ENCODE measurements around the gene GRM6. TPM values are rescaled to one million over a fixed set of nuclear protein-coding genes. Genes with fewer than 3 reads are reported as not detected.

Gene GRM6
- total RNA-seq, 1 donor from 2014 or later: not detected

DNA sequence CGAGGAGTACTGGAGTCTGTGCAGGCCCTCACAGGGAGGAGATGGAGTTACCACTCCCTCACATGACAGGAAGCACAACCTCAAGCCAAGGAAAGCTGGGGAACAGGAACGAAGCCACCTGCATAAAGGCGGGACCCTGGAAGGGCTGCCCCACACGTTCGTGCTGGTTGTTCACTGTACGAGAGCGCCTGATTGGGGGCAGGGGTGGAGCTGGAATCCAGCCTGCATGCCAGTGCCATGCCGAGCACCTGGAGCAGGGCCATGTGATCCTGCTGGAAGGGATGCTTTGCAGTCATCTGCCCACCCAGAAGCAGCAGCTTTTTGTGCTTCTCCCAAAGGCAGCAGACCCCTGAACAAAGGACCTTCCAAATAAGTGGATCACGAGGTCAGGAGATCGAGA lies 11.4 kb downstream of the GRM6 start:
- no peak for DNase-seq

DNA sequence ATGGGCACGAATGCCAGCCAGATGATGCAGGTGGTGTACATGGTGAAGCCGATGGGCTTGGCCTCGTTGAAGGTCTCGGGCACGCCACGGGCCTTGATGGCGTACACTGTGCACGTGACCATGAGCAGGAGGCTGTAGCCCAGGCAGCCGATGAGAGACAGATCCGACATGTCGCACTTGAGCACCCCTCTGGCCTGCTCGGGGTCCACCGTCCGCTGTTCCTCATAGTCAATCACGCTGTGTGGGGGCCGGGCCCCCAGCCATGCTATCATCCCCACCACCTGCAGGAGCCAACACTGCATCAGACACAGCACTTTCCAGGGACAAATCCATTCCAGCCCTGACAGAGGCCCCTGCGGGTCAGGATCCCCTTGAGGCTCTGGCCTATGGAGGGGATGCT lies 12.2 kb downstream of the GRM6 start:
- no peak for DNase-seq

DNA sequence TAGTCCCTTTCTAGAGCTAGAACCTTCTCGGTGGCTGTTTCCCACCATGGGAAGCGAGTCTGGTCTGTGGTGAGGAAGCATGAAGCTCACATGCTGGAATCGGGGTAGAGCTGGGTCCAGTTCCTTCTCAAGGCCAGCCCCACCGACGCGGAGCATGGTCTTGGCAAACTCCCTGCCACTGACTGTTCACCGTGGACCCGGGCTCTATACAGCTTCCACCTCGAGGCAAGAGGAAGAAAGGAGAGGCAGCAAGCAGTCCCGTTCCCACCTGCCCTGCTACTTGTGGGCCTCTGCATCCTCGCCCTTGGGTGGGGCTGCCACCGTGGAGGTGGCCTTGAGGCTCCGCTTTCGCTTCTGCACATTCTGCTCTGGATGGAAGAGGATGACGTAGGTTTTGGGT lies 13.7 kb downstream of the GRM6 start:
- DNase-seq: no peak

DNA sequence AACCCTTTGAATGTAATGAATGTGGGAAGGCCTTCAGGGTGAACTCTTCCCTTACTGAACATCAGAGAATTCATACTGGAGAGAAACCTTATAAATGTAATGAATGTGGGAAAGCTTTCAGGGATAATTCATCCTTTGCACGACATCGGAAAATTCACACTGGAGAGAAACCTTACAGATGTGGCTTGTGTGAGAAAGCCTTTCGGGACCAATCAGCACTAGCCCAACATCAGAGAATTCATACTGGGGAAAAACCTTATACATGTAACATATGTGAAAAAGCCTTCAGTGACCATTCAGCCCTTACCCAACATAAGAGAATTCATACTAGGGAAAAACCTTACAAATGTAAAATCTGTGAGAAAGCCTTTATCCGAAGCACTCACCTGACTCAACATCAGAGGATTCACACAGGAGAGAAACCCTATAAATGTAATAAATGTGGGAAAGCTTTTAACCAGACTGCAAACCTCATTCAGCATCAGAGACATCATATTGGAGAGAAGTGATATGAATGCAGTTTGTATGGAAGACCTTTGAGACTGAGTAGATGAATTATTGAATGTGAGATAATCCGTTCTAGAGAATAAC lies 29.6 kb downstream of the GRM6 start:
- no peak for DNase-seq

DNA sequence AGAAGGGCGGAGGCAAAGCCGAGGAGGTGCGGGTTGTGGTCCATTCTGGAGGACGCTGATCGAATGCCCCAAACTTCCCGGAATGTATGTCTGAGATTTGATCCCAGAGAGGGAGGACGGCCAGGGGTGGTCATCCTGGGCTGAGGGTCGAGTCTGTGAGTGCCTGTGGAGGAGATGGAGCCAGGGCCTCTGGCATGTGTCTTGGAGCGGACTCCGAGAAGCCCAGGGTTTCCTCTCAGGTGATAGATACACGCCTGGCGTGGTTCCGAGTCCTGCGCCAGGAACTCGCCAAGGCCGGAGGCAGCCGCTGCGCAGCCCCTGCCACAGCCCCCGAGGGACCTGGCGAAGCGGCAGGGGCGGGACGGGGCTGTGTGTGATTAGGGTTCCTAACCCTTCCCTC lies 53.8 kb downstream of the GRM6 start:
- no peak for DNase-seq

DNA sequence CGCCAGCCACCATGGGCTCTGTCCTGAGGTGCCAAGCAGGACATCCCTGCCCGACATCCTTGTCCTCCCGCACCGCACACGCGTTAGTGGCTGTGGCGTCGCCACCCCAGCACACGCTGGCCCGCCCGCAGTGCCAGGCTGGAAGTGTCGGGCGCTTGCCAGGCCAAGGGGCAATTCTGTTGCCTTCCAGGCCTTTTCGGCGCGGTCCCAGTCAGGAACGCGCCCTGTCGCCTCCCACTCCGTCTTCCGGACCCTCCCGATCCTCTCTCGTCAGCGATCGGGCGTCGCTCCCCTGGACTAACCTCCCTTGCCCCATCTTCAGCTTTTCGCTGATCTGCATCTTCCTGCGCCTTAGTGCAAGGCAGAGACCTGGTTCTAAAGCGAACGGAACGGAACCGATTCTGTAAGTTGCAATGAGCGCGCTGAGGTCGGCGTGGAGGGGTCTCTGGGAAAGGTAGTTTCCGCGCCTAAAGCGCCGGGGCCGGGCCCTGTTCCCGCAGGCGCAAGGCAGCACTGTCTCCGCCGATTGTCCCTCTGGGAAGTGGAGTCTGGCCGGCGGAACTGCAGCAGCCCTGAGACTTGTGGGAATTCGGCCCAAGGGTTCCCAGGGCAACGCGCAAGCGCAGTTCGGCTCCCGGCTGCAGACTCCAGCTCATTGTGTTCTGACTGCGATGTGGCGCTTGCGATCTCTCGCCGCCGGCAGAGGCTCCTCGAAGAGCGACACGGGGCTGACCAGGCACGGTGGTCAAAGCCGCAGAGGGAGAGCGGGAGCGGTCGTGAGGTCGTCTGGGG lies 54.4 kb downstream of the GRM6 start, which contains the start of gene ZNF454:
TSS of gene ZNF454 (plus strand) at position 630 of the 792 bp plus-strand sequence. CDS start 1,594 bp downstream, outside the sequence.
- peak; percentile 42 for DNase-seq

DNA sequence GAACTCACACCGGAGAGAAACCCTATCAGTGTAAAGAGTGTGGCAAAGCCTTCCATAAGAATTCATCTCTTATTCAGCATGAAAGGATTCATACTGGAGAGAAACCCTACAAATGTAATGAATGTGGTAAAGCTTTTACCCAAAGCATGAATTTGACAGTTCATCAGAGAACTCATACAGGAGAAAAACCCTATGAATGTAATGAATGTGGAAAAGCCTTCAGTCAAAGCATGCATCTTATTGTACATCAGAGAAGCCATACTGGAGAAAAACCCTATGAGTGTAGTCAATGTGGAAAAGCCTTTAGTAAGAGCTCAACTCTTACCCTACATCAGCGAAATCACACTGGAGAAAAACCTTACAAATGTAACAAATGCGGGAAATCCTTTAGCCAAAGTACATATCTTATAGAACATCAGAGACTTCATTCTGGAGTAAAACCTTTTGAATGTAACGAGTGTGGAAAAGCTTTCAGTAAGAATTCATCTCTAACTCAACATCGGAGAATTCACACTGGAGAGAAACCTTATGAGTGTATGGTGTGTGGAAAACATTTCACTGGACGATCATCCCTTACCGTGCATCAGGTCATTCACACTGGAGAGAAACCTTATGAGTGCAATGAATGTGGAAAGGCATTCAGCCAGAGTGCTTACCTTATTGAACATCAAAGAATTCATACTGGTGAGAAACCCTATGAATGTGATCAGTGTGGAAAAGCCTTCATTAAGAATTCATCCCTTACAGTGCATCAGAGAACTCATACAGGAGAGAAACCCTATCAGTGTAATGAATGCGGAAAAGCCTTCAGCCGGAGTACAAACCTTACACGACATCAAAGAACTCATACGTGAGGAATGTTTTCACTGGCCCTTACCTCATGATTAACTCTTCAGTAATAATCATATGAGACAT lies 63.0 kb downstream of the GRM6 start:
- no peak for DNase-seq

Other genes starting within 250 kb of the GRM6 start
- gene ZNF354B, start 135.4 kb downstream of the GRM6 start, total RNA-seq: 7.4 and 10.9 TPM in 2 replicates
- gene ZFP2, start 99.4 kb downstream of the GRM6 start, total RNA-seq: 0.60 and 1.0 TPM in 2 replicates
- gene ZNF454, start 54.1 kb downstream of the GRM6 start, total RNA-seq: 0.47 and 1.0 TPM in 2 replicates
- 4.4 and 6.8 TPM in 2 replicates for gene ZNF879, start 28.5 kb upstream of the GRM6 start, total RNA-seq
- gene ZNF354C, start 65.1 kb upstream of the GRM6 start, total RNA-seq: 7.3 TPM in 2 replicates

Measured in dermis blood vessel endothelial cell (primary cell).